NT2/D1 (cell line): ENCODE measurements around the gene LANCL1.

Experiments
- SUZ12 ChIP-seq: IDR thresholded peaks from 2 replicates; pipeline ENCODE4 v1.6.1; 2011; ENCODE audit not compliant: insufficient read length, insufficient read depth; ENCODE audit errors: extremely low read depth
- YY1 ChIP-seq: IDR thresholded peaks from 2 replicates; pipeline ENCODE4 v1.6.1; 2011; ENCODE audit not compliant: insufficient read length, insufficient read depth
- ZNF274 ChIP-seq: IDR thresholded peaks from 2 replicates; pipeline ENCODE4 v1.6.1; 2011; ENCODE audit warnings: mild to moderate bottlenecking, low read depth, low read length

DNA sequence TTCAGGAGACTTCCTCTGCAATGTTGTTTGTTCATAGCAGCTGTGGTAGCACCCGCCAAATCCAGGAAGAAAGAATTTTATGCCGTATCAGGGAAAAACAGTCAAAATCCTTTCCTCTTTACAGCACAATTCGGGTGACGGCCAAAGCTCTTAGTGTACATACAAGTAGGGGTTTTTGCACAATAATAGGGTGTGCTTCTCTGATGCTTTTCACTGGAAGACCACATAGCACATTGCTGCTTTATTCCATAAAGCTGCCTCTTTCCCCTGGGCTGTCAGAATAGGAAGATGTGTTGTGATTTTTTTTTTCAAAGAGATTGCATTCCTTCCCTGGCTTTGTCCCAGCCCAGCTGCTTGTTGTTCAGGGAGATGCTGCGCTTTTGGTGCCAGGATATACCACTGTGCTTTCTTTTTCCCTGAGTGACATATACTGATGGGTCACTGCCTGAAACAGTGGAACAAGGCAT, 27.2 kb upstream of the LANCL1 start:
- TF ChIP-seq ZNF274, result no peak
- TF ChIP-seq YY1, result no peak
- TF ChIP-seq SUZ12, result no peak
